ENCODE results near the gene GOLPH3.

Gene GOLPH3

DNA sequence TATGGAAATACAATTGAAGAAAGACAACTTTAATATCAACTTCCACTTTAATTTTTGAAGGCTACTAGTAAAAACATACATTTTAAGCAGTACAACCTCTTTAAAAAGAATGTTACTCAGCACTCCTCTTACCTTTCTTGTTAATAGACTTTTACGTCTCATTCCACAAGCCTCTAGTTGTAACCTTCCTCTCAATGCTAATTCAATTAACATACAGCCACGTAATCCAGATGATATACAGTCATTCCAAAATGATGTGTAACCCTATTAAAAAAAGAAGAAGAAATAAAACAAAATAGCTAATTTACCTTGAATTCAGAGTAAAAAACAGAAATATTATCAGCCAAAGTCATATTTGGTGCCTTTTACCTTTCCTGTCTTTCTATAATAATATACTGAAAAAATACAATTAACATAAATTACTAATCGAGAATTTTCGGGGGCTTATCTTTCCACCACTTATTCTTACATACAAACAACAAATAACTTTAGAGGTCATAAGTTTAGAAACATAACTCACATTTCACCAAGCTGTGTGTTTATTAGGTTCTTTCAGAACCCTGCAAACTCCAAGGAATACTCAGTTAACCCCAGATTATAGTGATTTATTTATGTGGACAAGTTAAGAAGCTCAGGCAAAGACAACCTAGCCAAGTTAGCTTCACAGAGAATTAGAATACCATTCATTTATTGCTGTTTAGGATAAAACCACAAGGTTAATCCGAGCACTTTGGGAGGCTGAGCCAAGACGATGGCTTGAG is 30.3 kb downstream of the GOLPH3 start:
- DNase-seq (ENCODE audit: low spot score), result no peak
- in situ Hi-C loops (cut with MboI; ENCODE audit: low pct_unique_long_range_greater_than_20kb, low sequenced_read_pairs, unreplicated experiment), result no loop called here
- TF ChIP-seq, protein P1, sequence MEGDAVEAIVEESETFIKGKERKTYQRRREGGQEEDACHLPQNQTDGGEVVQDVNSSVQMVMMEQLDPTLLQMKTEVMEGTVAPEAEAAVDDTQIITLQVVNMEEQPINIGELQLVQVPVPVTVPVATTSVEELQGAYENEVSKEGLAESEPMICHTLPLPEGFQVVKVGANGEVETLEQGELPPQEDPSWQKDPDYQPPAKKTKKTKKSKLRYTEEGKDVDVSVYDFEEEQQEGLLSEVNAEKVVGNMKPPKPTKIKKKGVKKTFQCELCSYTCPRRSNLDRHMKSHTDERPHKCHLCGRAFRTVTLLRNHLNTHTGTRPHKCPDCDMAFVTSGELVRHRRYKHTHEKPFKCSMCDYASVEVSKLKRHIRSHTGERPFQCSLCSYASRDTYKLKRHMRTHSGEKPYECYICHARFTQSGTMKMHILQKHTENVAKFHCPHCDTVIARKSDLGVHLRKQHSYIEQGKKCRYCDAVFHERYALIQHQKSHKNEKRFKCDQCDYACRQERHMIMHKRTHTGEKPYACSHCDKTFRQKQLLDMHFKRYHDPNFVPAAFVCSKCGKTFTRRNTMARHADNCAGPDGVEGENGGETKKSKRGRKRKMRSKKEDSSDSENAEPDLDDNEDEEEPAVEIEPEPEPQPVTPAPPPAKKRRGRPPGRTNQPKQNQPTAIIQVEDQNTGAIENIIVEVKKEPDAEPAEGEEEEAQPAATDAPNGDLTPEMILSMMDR (IDR thresholded peaks at IDR 0.05; ENCODE audit: extremely low read depth, insufficient read depth, missing control alignments), result no peak

GRCh38 chr5:32138839-32139493 is 35.2 kb downstream of the GOLPH3 start:
- no peak for DNase-seq (ENCODE audit: low spot score)
- in situ Hi-C loops (cut with MboI; ENCODE audit: low pct_unique_long_range_greater_than_20kb, low sequenced_read_pairs, unreplicated experiment), result no loop called here

DNA sequence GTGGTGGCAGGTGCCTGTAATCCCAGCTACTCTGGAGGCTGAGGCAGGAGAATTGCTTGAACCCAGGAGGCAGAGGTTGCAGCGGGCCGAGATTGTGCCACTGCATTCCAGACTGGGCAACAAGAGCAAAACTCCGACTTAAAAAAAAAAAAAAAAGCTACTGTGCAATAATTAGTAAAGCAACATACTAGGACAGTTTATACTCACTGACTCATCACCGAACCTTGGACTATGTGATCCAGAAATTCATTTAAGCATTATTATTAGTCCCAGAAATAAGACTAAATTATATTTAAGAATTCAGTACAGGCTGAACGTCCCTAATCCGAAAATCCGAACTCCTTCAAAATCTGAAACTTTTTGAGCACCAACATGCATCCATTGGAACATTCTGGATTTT is 37.8 kb downstream of the GOLPH3 start:
- DNase-seq (ENCODE audit: low spot score), result no peak
- in situ Hi-C loops (cut with MboI; ENCODE audit: low pct_unique_long_range_greater_than_20kb, low sequenced_read_pairs, unreplicated experiment), result no loop called here
- TF ChIP-seq, protein P1 (IDR thresholded peaks at IDR 0.05; ENCODE audit: extremely low read depth, insufficient read depth, missing control alignments), result no peak

More at GRCh38 chr5:32138839-32139493, 35.2 kb downstream of the GOLPH3 start:
- TF ChIP-seq, protein P1 (IDR thresholded peaks at IDR 0.05; ENCODE audit: extremely low read depth, insufficient read depth, missing control alignments), result no peak

DNA sequence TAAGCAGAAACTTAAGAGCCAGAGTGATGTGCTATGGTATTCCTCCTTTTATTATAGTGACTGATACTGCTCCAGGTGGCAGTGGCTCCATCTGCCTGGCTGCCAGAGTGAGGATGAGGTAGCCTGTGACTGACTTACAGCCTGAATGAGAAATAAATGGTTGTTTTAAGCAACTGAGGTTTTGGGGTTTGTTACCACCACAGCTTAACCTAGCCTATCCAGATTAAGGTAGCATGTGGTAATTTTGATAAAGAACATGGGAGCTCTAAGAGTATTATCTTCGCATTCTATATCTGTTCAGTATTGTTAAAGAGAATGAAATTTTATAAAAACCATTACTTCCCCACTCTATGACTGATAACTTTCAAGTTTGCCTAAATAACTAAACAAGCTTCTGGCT is 39.0 kb downstream of the GOLPH3 start:
- DNase-seq (ENCODE audit: low spot score), result no peak
- in situ Hi-C loops (cut with MboI; ENCODE audit: low pct_unique_long_range_greater_than_20kb, low sequenced_read_pairs, unreplicated experiment), result no loop called here
- TF ChIP-seq, protein P1 (IDR thresholded peaks at IDR 0.05; ENCODE audit: extremely low read depth, insufficient read depth, missing control alignments), result no peak

DNA sequence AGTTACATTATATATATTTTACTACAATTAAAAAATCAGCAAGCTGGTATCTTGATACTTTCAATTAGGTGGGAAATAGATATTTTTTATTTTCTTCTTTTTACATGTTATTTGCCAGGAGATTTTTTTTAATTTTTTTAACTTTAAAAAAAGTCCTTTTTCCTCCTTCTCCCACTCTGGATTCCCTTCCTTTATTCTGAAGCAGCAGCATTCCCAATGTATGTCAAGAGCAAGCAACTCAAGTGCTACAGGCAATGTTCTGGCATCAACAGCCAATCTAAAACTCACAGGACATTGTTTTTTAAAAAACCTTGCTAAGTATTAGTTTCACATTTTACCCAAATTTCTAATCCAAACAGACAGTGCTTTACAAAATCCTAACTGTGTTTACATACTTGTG is 41.4 kb downstream of the GOLPH3 start:
- TF ChIP-seq, protein P1 (IDR thresholded peaks at IDR 0.05; ENCODE audit: extremely low read depth, insufficient read depth, missing control alignments), result no peak
- DNase-seq (ENCODE audit: low spot score), result no peak
- in situ Hi-C loops (cut with MboI; ENCODE audit: low pct_unique_long_range_greater_than_20kb, low sequenced_read_pairs, unreplicated experiment), result no loop called here

DNA sequence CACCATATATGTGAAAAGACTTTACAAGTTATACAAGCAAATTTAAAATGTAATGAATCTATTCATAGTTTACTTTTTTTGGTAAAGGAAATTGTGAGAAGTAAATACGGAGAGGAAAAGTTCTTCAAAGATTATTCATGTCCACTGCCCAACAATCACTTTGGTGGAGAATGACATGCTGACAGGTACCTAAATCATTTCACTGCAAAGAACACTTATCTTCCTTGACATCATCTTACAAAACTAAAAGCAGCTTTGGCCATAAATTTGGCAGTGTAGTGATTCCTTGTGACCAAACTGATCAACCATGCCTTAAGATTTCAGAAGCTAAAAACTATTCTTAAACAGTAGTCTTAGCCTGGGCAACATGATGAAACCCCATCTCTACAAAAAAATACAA is 42.5 kb downstream of the GOLPH3 start:
- DNase-seq (ENCODE audit: low spot score), result no peak
- in situ Hi-C loops (cut with MboI; ENCODE audit: low pct_unique_long_range_greater_than_20kb, low sequenced_read_pairs, unreplicated experiment), result no loop called here
- TF ChIP-seq, protein P1 (IDR thresholded peaks at IDR 0.05; ENCODE audit: extremely low read depth, insufficient read depth, missing control alignments), result no peak

Measured in GM13977 (cell line).